Measurements from ENCODE around the gene IL19. TPM values are rescaled to one million over a fixed set of nuclear protein-coding genes. Genes with fewer than 3 reads are reported as not detected.

IL19 gene
- total RNA-seq, 2 donors from 2014 or later = not detected

GRCh38 chr1:206792939-206793607 lies 22.5 kb downstream of the IL19 start:
- DNase-seq (no peak), ATAC-seq (no peak)
- intact Hi-C loops (cut with DNase I, micrococcal nuclease) = no loop called here

- intact Hi-C loops (cut with DNase I, micrococcal nuclease) = no loop called here
- DNase-seq (no peak), ATAC-seq (no peak)
Observed at GRCh38 chr1:206793620-206794019, 23.0 kb downstream of the IL19 start.

- DNase-seq = no peak
- intact Hi-C loops (cut with DNase I, micrococcal nuclease) = no loop called here
- no peak for ATAC-seq
Observed at GRCh38 chr1:206794294-206794908, 23.8 kb downstream of the IL19 start.

GRCh38 chr1:206796116-206796515 lies 25.5 kb downstream of the IL19 start:
- ATAC-seq (no peak), DNase-seq (no peak)
- intact Hi-C loops (cut with DNase I, micrococcal nuclease) = no loop called here

GRCh38 chr1:206796981-206797402 lies 26.4 kb downstream of the IL19 start:
- no peak for DNase-seq
- intact Hi-C loops (cut with DNase I, micrococcal nuclease) = no loop called here
- no peak for ATAC-seq

- DNase-seq (peak in 1 of 2 donors; percentile 42), ATAC-seq (peak; percentile 48)
- intact Hi-C loops (cut with DNase I, micrococcal nuclease) = no loop called here
Observed at GRCh38 chr1:206797534-206798383, 27.2 kb downstream of the IL19 start.

- DNase-seq (no peak), ATAC-seq (no peak)
- intact Hi-C loops (cut with DNase I, micrococcal nuclease) = no loop called here
Observed at GRCh38 chr1:206798384-206798996, 27.9 kb downstream of the IL19 start.

- no peak for DNase-seq
- ATAC-seq = no peak
- intact Hi-C loops (cut with DNase I, micrococcal nuclease) = no loop called here
Observed at GRCh38 chr1:206799311-206799710, 28.7 kb downstream of the IL19 start.

GRCh38 chr1:206800411-206800810 lies 29.8 kb downstream of the IL19 start:
- ATAC-seq (no peak), DNase-seq (no peak)
- intact Hi-C loops (cut with DNase I, micrococcal nuclease) = loop anchor here in 1 of 2 donors (10.0 kb wide), 1 partner anchor 146 kb away; no protein-coding TSS in a partner anchor

GRCh38 chr1:206800891-206801290 lies 30.3 kb downstream of the IL19 start:
- no peak for DNase-seq
- ATAC-seq = no peak
- intact Hi-C loops (cut with DNase I, micrococcal nuclease) = loop anchor here in 1 of 2 donors (10.0 kb wide), 1 partner anchor 146 kb away; no protein-coding TSS in a partner anchor

GRCh38 chr1:206801467-206801866 lies 30.9 kb downstream of the IL19 start:
- intact Hi-C loops (cut with DNase I, micrococcal nuclease) = loop anchor here in 1 of 2 donors (10.0 kb wide), 1 partner anchor 147 kb away; no protein-coding TSS in a partner anchor
- no peak for ATAC-seq
- no peak for DNase-seq

- DNase-seq (no peak), ATAC-seq (no peak)
- intact Hi-C loops (cut with DNase I, micrococcal nuclease) = loop anchor here in 1 of 2 donors (10.0 kb wide), 1 partner anchor 148 kb away; no protein-coding TSS in a partner anchor
Observed at GRCh38 chr1:206802401-206802800, 31.8 kb downstream of the IL19 start.

GRCh38 chr1:206803221-206803730 lies 32.7 kb downstream of the IL19 start:
- peak in 1 of 2 donors; percentile 17 for DNase-seq
- ATAC-seq = peak; percentile 35
- intact Hi-C loops (cut with DNase I, micrococcal nuclease) = loop anchor here in 1 of 2 donors (10.0 kb wide), 1 partner anchor 148 kb away; no protein-coding TSS in a partner anchor

- intact Hi-C loops (cut with DNase I, micrococcal nuclease) = loop anchor here in 1 of 2 donors (10.0 kb wide), 1 partner anchor 149 kb away; no protein-coding TSS in a partner anchor
- no peak for DNase-seq
- ATAC-seq = no peak
Observed at GRCh38 chr1:206804156-206804737, 33.7 kb downstream of the IL19 start.

- intact Hi-C loops (cut with DNase I, micrococcal nuclease) = loop anchor here in 1 of 2 donors (10.0 kb wide), 1 partner anchor 151 kb away; no protein-coding TSS in a partner anchor
- ATAC-seq (no peak), DNase-seq (no peak)
Observed at GRCh38 chr1:206805357-206805756, 34.8 kb downstream of the IL19 start.

GRCh38 chr1:206808615-206809014 lies 38.0 kb downstream of the IL19 start:
- ATAC-seq (no peak), DNase-seq (no peak)
- intact Hi-C loops (cut with DNase I, micrococcal nuclease) = loop anchor here in 1 of 2 donors (10.0 kb wide), 1 partner anchor 154 kb away; no protein-coding TSS in a partner anchor

GRCh38 chr1:206809504-206810084 lies 39.0 kb downstream of the IL19 start:
- ATAC-seq (peak; percentile 67), DNase-seq (peak in 1 of 2 donors; percentile 36)

GRCh38 chr1:206812471-206812870 lies 41.9 kb downstream of the IL19 start:
- no peak for DNase-seq
- ATAC-seq = no peak
- intact Hi-C loops (cut with DNase I, micrococcal nuclease) = no loop called here

More at GRCh38 chr1:206809504-206810084, 39.0 kb downstream of the IL19 start:
- intact Hi-C loops (cut with DNase I, micrococcal nuclease) = loop anchor here in 1 of 2 donors (10.0 kb wide), 1 partner anchor 155 kb away; no protein-coding TSS in a partner anchor
